NCI-H524 (cell line): ENCODE results near the gene DOCK4.

ENCODE experiments used
- DNase-seq, 2 experiments: peaks; one replicate each; lab custom pipeline; 2025; lab: John Stamatoyannopoulos, UW

Gene DOCK4

DNA sequence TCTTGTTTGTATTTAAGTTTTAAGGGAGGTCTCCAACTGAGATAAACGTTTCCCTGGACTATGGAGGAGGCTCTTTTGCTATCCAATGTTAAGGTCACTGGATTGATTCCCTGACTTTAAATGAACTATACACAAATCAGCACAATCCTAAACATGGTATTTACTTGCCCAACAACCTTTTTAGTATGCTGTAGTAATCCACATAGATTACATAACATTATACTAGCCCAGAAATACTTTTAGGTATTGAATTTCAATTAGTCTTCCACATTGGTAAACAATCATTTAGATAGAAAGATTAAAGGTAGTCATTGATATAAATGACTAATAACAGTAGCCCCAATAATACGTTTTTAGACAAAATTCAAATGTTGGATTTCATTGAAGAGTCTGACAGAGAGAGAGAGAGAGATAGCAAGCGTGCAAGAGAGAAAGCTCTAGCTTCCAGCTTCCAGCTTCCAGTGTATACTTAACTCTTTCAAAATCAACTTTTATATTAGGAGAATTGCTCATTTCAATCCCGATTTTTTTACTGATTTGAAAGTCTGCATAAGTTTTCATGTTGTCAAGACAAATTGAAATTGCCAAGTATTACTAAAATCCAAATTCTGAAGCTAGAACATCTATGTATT lies 155.8 kb downstream of the DOCK4 start:
- no peak for DNase-seq

DNA sequence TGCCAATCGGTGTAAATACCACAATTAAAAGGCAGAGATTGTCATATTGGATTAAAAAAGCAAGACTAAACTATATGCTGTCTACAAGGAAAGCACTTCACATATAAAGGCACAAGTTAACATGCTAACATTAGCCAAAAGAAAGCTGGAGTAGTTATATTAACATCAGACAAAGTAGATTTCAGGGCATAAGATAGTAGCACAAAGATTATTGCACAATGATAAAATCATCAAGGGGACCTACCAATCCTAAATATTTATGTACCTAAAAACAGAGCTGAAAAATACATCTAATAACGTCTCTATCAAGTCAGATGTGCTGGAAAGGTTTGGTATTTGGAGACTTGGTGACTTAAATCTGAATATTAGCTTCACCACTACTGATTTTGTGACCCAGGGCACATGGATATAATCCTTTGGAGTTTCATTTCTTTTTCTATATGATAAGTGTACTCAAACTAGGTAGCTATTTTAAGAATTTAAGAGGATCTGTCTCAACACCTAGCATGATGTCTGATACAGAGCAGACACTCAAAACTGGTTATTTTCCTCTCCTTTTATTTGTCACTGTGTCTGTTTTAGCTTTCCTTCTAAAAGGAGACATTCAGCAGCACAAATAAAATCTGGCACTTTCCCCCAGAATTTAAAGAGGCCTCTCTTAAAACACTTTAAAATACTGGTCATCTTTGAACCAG lies 156.5 kb downstream of the DOCK4 start:
- no peak for DNase-seq

- DNase-seq: no peak
Observed at GRCh38 chr7:112047421-112047820, 158.8 kb downstream of the DOCK4 start.

DNA sequence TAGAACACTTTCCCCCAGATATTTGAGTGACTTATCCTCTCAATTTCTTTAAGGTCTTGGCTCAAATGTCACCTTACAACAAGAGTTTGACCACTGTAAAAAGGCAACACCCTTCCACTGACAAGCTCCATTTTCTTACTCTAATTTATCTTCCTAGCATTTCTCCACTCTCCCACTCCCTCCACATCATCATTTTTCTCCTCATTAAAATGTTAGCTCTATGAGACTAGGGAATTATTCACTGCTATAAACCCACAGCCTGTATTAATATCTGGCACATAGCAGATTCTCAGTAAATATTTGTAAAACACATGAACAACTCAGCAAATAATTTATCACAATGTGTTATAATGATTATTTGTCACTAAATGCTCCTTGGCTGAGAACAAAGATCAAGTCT lies 161.0 kb downstream of the DOCK4 start:
- DNase-seq: no peak

- DNase-seq: no peak
Observed at GRCh38 chr7:112042631-112043030, 163.6 kb downstream of the DOCK4 start.

GRCh38 chr7:112038353-112038752 lies 167.8 kb downstream of the DOCK4 start:
- DNase-seq: no peak

GRCh38 chr7:112036071-112036470 lies 170.1 kb downstream of the DOCK4 start:
- no peak for DNase-seq

DNA sequence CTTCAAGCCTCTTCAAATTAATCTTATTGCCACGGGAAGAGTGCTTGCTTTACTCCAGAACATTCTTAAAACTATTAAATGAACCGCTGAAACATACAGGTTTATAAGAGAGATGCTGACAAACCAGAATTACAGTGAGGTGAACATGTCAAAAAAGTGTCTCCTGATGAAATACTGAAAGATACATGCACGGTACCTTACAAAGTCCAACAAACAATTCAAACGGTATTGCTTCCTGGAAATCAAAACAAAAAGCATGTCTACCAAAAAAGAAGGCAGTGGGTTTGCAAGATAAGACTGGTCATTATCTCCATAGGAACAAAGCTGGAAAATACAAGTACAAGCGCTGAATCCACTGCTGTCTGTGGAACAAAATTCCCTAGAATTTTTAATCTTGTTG lies 174.5 kb downstream of the DOCK4 start:
- no peak for DNase-seq

- DNase-seq: no peak
Observed at GRCh38 chr7:112025556-112025955, 180.6 kb downstream of the DOCK4 start.

GRCh38 chr7:112023786-112024185 lies 182.4 kb downstream of the DOCK4 start:
- DNase-seq: no peak

- no peak for DNase-seq
Observed at GRCh38 chr7:112023282-112023681, 182.9 kb downstream of the DOCK4 start.

DNA sequence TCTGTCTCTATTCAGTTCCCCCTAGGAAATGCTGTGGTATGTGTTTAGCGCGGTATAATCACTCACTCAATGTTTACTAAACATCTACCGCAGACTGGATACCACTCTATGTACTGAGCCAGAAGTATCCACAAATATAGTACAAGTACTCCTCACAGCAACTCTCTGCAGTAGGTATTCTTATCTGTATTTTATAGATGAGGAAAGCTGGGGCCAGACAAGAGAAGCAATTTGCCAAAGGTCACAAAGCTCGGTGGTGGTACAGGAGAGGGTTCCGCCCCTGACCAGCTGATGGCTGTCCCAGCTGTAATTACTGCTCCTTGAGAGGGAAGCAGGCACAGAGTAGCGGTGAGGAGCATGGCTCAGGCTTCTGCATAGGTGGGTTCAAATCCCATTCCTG lies 184.1 kb downstream of the DOCK4 start:
- no peak for DNase-seq

- no peak for DNase-seq
Observed at GRCh38 chr7:112021379-112022044, 184.7 kb downstream of the DOCK4 start.

DNA sequence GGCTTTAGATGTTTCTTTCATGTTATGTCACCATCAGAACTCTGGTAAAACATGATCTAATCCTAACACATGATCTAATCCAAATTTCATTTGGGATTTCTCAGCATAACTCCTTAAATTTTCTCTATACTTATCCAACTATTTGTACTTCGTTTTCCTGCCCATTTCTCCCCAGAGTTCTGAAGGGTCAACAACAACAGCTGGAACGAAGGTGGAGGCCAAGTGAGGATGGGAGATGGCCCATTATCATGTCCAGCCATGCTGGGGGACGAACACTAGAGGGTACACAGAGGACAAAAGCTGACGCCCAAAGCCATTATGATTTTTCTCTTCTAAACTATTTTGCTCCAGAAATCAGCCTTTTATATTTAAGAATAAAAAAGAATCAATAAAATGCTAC lies 185.4 kb downstream of the DOCK4 start:
- no peak for DNase-seq

DNA sequence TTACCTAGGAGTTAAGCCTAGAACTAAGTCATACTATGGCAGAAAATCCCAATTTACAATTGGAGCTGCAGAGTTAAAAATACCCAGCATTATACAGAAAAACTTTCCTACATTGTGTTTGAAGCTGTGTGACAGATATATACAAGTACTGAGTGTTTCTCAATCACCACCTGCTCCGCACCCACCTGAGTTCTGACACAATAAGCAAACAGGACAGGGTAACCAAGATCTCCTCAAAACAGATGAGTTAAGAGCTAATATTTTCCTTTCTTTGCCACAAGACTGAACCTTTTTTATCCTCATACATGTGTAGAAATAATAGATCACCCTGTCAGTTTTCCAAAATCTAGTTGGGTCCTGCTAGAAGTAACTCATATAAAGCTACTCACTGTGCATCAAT lies 186.3 kb downstream of the DOCK4 start:
- DNase-seq: no peak

DNA sequence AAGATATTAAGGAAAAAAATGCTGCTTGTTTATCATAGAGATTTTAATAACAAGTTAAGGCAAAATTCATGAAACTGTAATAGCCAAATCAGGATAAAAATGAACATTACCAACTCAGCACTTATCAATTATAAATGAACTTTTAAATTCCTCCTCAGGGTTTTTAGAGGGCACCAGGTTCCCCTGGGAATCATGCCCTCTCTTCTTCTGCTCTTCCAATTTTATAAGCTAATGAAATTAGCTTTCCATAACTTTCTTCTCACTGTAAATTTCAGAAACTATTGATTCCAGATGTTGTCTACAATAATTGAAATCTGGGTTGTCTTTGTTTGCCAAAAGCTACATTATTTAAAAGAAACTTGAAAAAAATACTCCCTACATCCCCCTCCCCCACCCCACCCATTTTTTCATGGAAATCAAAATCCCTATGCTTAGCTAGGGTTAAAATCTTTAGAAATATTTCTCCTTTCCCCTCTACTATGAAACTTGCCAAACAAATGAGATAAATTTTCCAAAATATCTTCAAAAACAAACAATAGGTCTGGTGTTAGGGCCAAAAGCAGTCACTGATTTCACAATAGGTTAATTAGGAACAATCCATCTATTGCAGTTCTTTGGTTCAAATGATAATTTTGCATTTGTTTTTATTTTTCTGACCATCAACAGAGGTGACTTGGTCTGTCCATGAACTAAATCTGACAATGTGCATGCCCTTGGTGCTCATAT lies 187.7 kb downstream of the DOCK4 start:
- no peak for DNase-seq

- DNase-seq: no peak
Observed at GRCh38 chr7:112015146-112015545, 191.1 kb downstream of the DOCK4 start.

DNA sequence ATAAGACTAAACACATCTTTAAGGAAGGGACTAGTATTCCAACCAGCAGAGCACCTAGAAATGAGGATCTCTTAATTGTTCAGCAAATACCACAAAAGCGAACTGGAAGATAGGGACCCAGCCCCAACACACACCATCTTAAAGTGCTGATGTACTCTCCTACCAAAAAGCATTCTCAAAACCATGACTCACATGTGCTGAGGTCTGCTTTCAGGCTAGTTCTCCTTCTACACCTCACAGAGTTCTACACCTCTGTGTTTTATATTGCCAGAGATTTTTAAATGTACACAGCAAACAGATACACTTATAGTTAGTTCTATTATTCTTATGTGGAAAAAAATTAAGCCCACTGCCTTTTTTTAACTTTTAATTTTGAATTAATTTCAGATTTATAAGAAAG lies 191.9 kb downstream of the DOCK4 start:
- no peak for DNase-seq

GRCh38 chr7:112013274-112013673 lies 192.9 kb downstream of the DOCK4 start:
- no peak for DNase-seq

DNA sequence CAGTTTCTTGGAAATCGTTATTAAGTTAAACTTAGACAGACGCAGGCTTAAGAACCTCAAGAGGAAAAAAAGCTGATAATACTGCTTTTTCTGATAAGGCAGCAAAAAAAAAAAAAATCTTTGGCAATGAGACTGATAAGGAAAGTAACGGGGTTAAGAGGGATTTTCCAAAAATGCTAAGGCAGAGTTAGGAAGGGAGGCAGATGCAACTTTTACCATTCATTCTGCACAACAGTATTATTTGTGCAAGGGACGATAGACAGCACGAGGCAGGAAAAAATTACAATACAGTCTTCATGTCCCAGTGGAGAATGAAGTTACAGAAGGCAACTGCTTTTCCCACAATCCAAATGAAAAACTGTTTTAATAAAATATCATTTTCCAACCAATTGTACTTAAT lies 194.0 kb downstream of the DOCK4 start:
- no peak for DNase-seq

- DNase-seq: no peak
Observed at GRCh38 chr7:112010994-112011393, 195.2 kb downstream of the DOCK4 start.

DNA sequence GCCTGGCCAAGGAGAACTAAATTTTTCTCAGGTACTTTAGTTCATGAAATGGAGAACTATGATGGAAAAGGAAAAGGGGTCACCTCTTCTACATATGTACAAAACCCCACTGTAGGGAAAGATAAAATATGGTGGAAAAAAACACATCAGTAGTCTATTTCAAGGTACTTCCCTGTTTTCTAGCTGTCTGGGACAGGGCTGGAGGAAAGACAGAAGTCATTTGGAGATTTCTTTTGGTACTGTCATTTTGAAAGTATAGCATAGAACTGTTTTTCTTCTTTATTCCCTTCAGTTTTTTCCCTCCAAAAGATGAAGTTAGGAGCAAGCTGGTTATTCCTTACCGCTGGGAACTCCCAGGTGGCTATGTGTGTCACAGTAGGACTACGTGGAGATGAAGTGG lies 196.1 kb downstream of the DOCK4 start:
- DNase-seq: no peak

- DNase-seq: no peak
Observed at GRCh38 chr7:112009081-112009480, 197.1 kb downstream of the DOCK4 start.
